ENCODE data around the gene ZDHHC13.

ZDHHC13 gene

DNA sequence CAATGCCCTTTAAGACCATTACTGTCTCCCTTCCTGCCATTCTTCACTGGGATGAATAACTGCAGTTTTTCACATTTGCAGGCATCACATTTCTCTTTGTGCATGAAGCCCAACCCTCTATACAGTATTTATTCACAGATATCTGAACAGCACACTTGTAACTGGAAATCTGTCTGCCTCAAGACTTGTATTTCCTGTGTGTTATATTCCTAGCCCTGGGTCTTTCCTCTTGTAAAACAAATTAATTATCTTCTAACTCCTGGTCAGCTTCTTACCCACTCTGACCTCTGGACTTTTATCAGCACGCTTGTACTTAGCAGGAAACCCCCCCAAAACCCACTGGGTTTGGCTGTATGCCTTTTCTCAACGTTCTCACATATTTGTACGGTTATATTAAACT, 82.8 kb downstream of the ZDHHC13 start:
- Histone ChIP-seq H3K27me3 (no peaks in the 10 kb centered on the region), H3K9me3 (no peaks in the 10 kb centered on the region), H3K36me3 (no peaks in the 10 kb centered on the region), H3K4me3 (ENCODE audit: low read depth, low read length) (no peak overlapping the region), H3K4me1 (no peaks in the 10 kb centered on the region)
- DNase-seq, result no peak
- TF ChIP-seq, protein P1, sequence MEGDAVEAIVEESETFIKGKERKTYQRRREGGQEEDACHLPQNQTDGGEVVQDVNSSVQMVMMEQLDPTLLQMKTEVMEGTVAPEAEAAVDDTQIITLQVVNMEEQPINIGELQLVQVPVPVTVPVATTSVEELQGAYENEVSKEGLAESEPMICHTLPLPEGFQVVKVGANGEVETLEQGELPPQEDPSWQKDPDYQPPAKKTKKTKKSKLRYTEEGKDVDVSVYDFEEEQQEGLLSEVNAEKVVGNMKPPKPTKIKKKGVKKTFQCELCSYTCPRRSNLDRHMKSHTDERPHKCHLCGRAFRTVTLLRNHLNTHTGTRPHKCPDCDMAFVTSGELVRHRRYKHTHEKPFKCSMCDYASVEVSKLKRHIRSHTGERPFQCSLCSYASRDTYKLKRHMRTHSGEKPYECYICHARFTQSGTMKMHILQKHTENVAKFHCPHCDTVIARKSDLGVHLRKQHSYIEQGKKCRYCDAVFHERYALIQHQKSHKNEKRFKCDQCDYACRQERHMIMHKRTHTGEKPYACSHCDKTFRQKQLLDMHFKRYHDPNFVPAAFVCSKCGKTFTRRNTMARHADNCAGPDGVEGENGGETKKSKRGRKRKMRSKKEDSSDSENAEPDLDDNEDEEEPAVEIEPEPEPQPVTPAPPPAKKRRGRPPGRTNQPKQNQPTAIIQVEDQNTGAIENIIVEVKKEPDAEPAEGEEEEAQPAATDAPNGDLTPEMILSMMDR (IDR thresholded peaks at IDR 0.05; ENCODE audit: low read depth, low read length), result no peak

DNA sequence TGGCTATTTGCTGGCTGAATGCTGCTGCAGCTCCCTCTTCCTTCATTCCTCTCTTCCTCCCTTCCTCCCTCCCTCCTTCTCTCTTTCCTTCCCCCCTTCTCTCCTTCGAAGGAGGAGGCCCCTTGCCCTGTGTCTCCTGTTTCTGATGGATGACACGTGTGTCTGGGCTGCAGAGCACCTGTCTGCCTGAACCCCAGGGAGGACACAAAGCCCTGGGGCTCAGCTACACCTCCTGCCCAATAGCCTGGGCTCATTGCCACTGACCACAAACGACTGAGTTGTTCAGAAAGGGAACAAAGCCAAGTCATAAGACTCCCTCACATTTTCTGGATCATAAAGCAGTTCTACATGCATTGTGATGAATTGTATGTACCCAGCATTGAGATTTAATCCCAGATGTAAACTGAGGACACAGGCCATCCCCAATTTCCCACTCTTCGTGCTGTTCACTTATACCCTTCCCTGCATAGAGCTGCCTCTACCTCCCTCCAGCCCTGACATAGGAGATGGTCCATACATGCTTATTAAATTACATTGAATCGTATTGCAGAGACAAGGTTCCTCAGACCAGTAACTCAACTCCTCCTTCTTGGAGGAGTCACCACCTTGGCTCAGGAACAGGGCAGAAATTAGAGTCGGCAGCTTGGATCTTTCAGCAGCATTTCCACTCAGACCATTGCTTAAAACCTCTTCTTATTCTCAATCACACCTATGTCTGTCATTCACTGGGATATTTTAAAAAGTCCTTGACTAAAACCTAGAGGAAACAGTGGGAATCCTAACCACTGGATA, 83.6 kb downstream of the ZDHHC13 start:
- no peaks in the 10 kb centered on the region for H3K27me3 ChIP-seq
- DNase-seq, result no peak
- TF ChIP-seq, protein P1 (IDR thresholded peaks at IDR 0.05; ENCODE audit: low read depth, low read length), result no peak
- H3K36me3 ChIP-seq, result no peaks in the 10 kb centered on the region
- H3K4me1 ChIP-seq, result no peaks in the 10 kb centered on the region
- H3K4me3 ChIP-seq (ENCODE audit: low read depth, low read length), result no peak overlapping the region
- no peaks in the 10 kb centered on the region for H3K9me3 ChIP-seq

DNA sequence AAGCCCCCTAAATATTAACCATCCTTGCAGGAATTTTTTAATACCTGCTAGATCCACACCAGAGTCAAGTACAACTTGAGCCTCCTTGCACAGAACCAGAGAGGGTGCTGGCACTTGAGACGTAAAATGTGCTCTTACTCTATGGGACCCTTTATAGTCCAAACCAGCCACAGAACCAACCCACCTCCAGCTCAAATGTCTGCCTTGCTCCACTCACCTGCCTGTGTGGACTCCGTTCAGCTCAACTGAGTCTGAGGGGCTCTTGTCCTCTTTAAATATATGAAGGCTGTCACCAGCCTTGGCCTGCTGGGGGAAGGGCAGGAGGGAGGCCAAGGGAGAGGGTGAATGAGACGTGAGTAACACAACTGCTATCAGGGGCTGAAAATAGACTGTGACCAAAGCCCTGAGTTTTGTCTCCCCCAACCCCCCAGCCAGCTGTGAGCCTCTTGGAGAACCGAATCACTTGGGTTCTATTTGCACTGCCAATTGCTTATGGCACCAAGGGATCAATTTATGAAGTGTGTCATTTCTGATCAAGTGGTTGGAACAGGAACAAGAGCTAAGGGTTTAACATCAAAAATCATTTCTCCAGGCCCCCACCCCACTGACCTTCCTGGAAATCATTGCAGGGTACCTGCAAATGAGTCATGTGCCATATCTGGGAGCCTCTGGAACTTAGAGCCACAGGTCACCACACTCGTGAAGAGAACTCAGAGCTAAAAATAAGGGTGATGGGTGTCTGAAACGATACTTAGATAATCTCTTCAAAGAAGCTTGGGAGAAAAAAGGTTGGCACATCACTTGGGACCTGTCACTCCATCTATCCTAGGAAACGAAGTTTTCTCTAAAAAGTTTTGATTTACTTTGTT, 85.0 kb downstream of the ZDHHC13 start, which contains the start of gene CSRP3:
Gene CSRP3 (minus strand): TSS at position 247 of the 869 bp plus-strand sequence. CDS start 9,535 bp downstream, outside the sequence.
- H3K9me3 ChIP-seq, result no peaks in the 10 kb centered on the region

DNA sequence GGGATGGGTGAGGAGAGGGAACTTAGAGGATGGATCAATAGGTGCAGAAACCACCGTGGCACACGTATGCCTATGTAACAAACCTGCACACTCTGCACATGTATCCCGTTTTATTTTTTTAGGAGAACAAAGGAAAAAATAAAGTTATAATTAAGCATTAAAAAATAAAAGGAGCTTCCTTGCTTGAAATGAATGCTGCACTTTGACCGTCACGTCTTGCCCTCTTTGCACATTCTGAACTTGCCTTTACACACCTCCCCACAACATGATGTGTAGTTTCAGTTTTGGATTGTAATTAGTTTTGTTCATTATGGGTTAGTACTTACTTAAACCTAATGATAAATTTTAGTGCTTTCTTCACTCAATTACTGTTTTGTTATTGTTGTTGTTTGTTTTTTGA, 87.9 kb downstream of the ZDHHC13 start:
- Histone ChIP-seq H3K27me3 (no peaks in the 10 kb centered on the region), H3K4me1 (no peaks in the 10 kb centered on the region), H3K4me3 (ENCODE audit: low read depth, low read length) (no peak overlapping the region), H3K9me3 (no peaks in the 10 kb centered on the region), H3K36me3 (no peaks in the 10 kb centered on the region)
- TF ChIP-seq, protein P1 (IDR thresholded peaks at IDR 0.05; ENCODE audit: low read depth, low read length), result no peak
- no peak for DNase-seq

More for the DNA sequence above, 85.0 kb downstream of the ZDHHC13 start, which contains the start of gene CSRP3:
- H3K4me3 ChIP-seq (ENCODE audit: low read depth, low read length), result no peak within 1 kb of the TSS
- TF ChIP-seq, protein P1 (IDR thresholded peaks at IDR 0.05; ENCODE audit: low read depth, low read length), result no peak
- H3K4me1 ChIP-seq, result no peaks in the 10 kb centered on the region
- no peaks in the 10 kb centered on the region for H3K27me3 ChIP-seq
- no peaks in the 10 kb centered on the region for H3K36me3 ChIP-seq
- no peak for DNase-seq

DNA sequence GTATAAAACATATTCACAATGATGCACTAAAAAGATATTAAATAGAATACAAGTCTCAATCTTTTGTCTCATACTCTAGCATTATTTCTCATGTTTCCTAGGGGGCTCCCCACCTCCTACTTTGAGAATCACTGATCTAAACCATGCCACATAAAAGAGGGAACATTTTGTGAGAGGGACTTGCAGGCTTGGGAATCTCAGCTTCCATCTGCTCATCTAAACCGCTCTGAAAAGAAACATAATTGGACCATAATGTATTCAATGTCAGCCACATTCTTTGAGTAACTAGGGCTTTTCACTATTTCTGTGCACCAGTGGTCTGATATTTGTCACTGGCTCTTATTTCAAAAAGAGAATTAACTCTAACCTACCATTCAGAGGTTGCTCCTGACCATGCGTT, 91.2 kb downstream of the ZDHHC13 start:
- no peaks in the 10 kb centered on the region for H3K9me3 ChIP-seq
- DNase-seq, result no peak
- H3K4me1 ChIP-seq, result no peaks in the 10 kb centered on the region
- H3K4me3 ChIP-seq (ENCODE audit: low read depth, low read length), result no peak overlapping the region
- TF ChIP-seq, protein P1 (IDR thresholded peaks at IDR 0.05; ENCODE audit: low read depth, low read length), result no peak
- no peaks in the 10 kb centered on the region for H3K36me3 ChIP-seq
- H3K27me3 ChIP-seq, result no peaks in the 10 kb centered on the region
